HepG2 (cell line): ENCODE data around the gene CPVL. TPM values are rescaled to one million over a fixed set of nuclear protein-coding genes. Genes with fewer than 3 reads are reported as not detected.

Experiments
- BORCS8-MEF2B ChIP-seq: sonication (generic); formaldehyde crosslinking; IDR thresholded peaks from 2 replicates; pipeline ENCODE4 v1.8.0; 2022; ENCODE audit warnings: mild to moderate bottlenecking, missing genetic modification reagents
- EEA1 ChIP-seq: sonication (generic); formaldehyde crosslinking; IDR thresholded peaks from 2 replicates; pipeline ENCODE4 v1.5.1; 2020; ENCODE audit warnings: mild to moderate bottlenecking, missing genetic modification reagents, borderline replicate concordance
- ELF4 ChIP-seq: sonication (generic); formaldehyde crosslinking; IDR thresholded peaks from 2 replicates; pipeline ENCODE4 v1.5.0; 2020; ENCODE audit warnings: missing genetic modification reagents, mild to moderate bottlenecking, moderate library complexity, borderline replicate concordance
- HDAC2 ChIP-seq: sonication (generic); formaldehyde crosslinking; IDR thresholded peaks from 2 replicates; pipeline ENCODE4 v1.4.0; 2020; ENCODE audit warnings: missing genetic modification reagents
- HNF4G ChIP-seq, 2 experiments: sonication (generic) in 1 of 2; formaldehyde crosslinking in 1 of 2; IDR thresholded peaks; 2 replicates each; pipeline versions ENCODE4 v1.4.0 to v1.6.1; 2011 to 2020; ENCODE audit warnings: borderline replicate concordance in 2 of 2, low read depth in 2 of 2, mild to moderate bottlenecking in 2 of 2, low read length in 1 of 2, missing genetic modification reagents in 1 of 2, moderate library complexity in 1 of 2
- IKZF4 ChIP-seq: sonication (generic); formaldehyde crosslinking; IDR thresholded peaks from 2 replicates; pipeline ENCODE4 v1.5.1; 2020; ENCODE audit warnings: borderline replicate concordance, mild to moderate bottlenecking, low read depth, missing genetic modification reagents; ENCODE audit errors: not compliant biosample characterization
- JUN ChIP-seq: sonication (generic); formaldehyde crosslinking; IDR thresholded peaks from 2 replicates; pipeline ENCODE4 v1.4.0; 2020; ENCODE audit warnings: mild to moderate bottlenecking, missing genetic modification reagents
- KLF12 ChIP-seq: sonication (generic); formaldehyde crosslinking; IDR thresholded peaks from 2 replicates; pipeline ENCODE4 v1.4.0; 2020; ENCODE audit warnings: missing genetic modification reagents, borderline replicate concordance
- MYNN ChIP-seq: sonication (generic); formaldehyde crosslinking; IDR thresholded peaks from 2 replicates; pipeline ENCODE4 v1.4.0; 2020; ENCODE audit warnings: mild to moderate bottlenecking, low read depth, missing genetic modification reagents
- NFKBIZ ChIP-seq: IDR thresholded peaks from 2 replicates; pipeline ENCODE4 v1.6.1; 2018; ENCODE audit warnings: missing genetic modification reagents, missing compliant biosample characterization
- PAX8 ChIP-seq: sonication (generic); formaldehyde crosslinking; IDR thresholded peaks from 2 replicates; pipeline ENCODE4 v1.8.0; 2022; ENCODE audit warnings: mild to moderate bottlenecking, missing genetic modification reagents, borderline replicate concordance
- PRMT3 ChIP-seq: sonication (generic); formaldehyde crosslinking; IDR thresholded peaks from 2 replicates; pipeline ENCODE4 v1.8.1; 2022; ENCODE audit warnings: low read depth, mild to moderate bottlenecking, moderate library complexity, missing genetic modification reagents, borderline replicate concordance
- RAD51 ChIP-seq: fragments of 450-650 bp; IDR thresholded peaks from 2 replicates; pipeline ENCODE4 v1.6.1; 2016; ENCODE audit warnings: borderline replicate concordance
- XBP1 ChIP-seq: sonication (generic); formaldehyde crosslinking; IDR thresholded peaks from 2 replicates; pipeline ENCODE4 v1.5.0; 2020; ENCODE audit warnings: missing genetic modification reagents
- ZBTB38 ChIP-seq: sonication (generic); formaldehyde crosslinking; IDR thresholded peaks from 2 replicates; pipeline ENCODE4 v1.5.1; 2020; ENCODE audit warnings: mild to moderate bottlenecking, missing genetic modification reagents
- ZMYM4 ChIP-seq: sonication (generic); formaldehyde crosslinking; IDR thresholded peaks from 2 replicates; pipeline ENCODE4 v1.8.1; 2023; ENCODE audit warnings: mild to moderate bottlenecking, missing genetic modification reagents
- ZNF549 ChIP-seq: sonication (generic); formaldehyde crosslinking; IDR thresholded peaks from 2 replicates; pipeline ENCODE4 v1.5.0; 2020; ENCODE audit warnings: missing genetic modification reagents
- ZNF564 ChIP-seq: sonication (generic); formaldehyde crosslinking; IDR thresholded peaks from 2 replicates; pipeline ENCODE4 v1.8.1; 2023; ENCODE audit warnings: mild to moderate bottlenecking, missing genetic modification reagents
- ZNF703 ChIP-seq: sonication (generic); formaldehyde crosslinking; IDR thresholded peaks from 2 replicates; pipeline ENCODE4 v1.5.1; 2020; ENCODE audit warnings: missing genetic modification reagents, mild to moderate bottlenecking, moderate library complexity, borderline replicate concordance
- ZNF761 ChIP-seq: sonication (generic); formaldehyde crosslinking; conservative IDR thresholded peaks from 2 replicates; pipeline ENCODE4 v1.4.0; 2020; ENCODE audit warnings: mild to moderate bottlenecking, missing genetic modification reagents
- ZNF776 ChIP-seq: sonication (generic); formaldehyde crosslinking; IDR thresholded peaks from 2 replicates; pipeline ENCODE4 v1.4.0; 2020; ENCODE audit warnings: mild to moderate bottlenecking, missing genetic modification reagents
- polyA plus RNA-seq, 8 experiments: library from polyadenylated mRNA; depleted of rRNA in 3 of 8; stranded (reverse) in 7 of 8; unstranded in 1 of 8; fragments of >200 nt; fragmentation: Illumina TruSeq in 4 of 8; extraction: Trizol in 4 of 8; gene quantifications; 2 replicates each; pipeline versions ENCODE4 v1.2.1 to v1.2.3, GENCODE V29; 2011 to 2016; ENCODE audit warnings: low read depth in 4 of 8, missing spikeins in 1 of 8, mixed read lengths in 1 of 8; ENCODE audit not compliant: insufficient read depth in 1 of 8
- total RNA-seq, 5 experiments: library from RNA; depleted of rRNA; stranded (reverse); fragments of >200 nt; fragmentation: Illumina TruSeq; extraction: Trizol; gene quantifications; 2 replicates each; pipeline ENCODE4 v1.2.3, GENCODE V29; 2016; ENCODE audit warnings: low read depth in 1 of 5
- TF ChIP-seq, protein P1 (sequence below): sonication (generic); formaldehyde crosslinking; IDR thresholded peaks from 2 replicates; pipeline ENCODE4 v1.5.0; 2020; ENCODE audit warnings: missing genetic modification reagents
- TF ChIP-seq, protein P2 (sequence below): sonication (generic); formaldehyde crosslinking; IDR thresholded peaks from 2 replicates; pipeline ENCODE4 v1.5.0; 2020; ENCODE audit warnings: mild to moderate bottlenecking, missing genetic modification reagents, borderline replicate concordance
- TF ChIP-seq, protein P3 (sequence below): sonication (generic); formaldehyde crosslinking; IDR thresholded peaks from 2 replicates; pipeline ENCODE4 v1.4.0; 2020; ENCODE audit warnings: missing genetic modification reagents, borderline replicate concordance

Gene CPVL
- total and polyA plus RNA-seq, 2 of the 13 experiments (the other 11 are each of a cell fraction or from before 2014, with no cell fraction given): 59.2 to 294 TPM

DNA sequence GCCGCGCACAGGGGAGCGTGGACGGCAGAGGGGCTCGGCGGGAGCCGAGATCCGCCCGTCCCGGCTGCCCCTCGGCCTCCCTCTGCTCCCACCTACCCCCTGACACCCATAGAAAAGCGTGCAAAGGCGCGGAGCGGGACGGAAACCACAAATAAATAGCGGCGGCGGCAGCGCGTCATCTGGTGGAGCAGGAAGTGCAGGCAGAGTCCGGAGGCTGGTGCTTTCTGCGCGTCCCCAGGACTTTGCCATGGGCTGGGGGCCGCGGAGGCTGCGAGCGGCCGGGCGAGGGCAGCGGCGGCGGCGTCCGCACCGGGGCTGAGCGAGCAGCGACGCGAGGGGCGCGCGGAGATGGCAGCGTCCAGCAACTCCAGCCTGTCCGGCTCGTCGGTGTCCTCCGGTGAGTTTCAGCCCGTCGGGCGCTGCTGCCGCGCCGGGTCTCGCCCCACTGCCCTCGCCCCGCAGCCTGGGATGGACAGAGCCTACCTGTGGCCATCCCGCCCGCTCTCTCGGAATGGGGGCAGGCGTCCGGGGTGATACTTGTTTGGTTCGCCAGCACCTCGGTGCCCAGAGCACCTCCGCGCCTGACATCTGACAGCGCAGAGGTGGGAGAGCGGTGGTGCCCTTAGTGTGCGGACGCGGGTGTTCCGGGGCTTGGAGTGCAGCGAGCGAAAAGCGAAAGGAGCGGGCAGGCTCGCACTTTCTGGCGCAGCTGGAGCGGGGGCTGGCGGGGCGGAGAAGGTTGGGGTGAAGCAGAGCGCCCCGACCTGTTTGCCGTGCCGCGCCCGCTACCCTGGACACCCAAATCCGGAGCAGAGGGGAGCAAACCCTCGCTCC is 48.5 kb upstream of the CPVL start, which contains the start of gene CHN2 (continued):
- TF ChIP-seq, protein P1, sequence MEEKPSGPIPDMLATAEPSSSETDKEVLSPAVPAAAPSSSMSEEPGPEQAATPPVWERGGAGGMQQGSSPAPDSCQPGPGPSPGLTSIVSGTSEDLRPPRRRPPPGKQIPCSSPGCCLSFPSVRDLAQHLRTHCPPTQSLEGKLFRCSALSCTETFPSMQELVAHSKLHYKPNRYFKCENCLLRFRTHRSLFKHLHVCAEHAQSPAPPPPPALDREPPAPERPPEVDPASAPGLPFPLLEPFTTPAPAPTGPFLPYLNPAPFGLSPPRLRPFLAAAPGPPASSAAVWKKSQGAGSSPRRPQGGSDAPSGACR (CRISPR knock-in tag): no peak
- TF ChIP-seq KLF12 (CRISPR knock-in tag) (no peak), PAX8 (CRISPR knock-in tag) (peak; percentile 47; the same call in 1 of the 2 replicates), ZNF703 (CRISPR knock-in tag) (peak; percentile 58; the same call in 1 of the 2 replicates), PRMT3 (peak; percentile 85), HDAC2 (CRISPR knock-in tag) (peak; percentile 30; the same call in 1 of the 2 replicates), XBP1 (CRISPR knock-in tag) (no peak), MYNN (CRISPR knock-in tag) (no peak), EEA1 (CRISPR knock-in tag) (peak; percentile 42; the same call in 1 of the 2 replicates), ZNF549 (no peak), BORCS8-MEF2B (CRISPR knock-in tag) (peak; percentile 45; the same call in 1 of the 2 replicates), JUN (no peak), RAD51 (no peak), ZNF776 (CRISPR knock-in tag) (peak; percentile 69; the same call in 1 of the 2 replicates), IKZF4 (CRISPR knock-in tag) (peak; percentile 83), ZNF761 (0 out of 2 replicates have a peak, but pooled peaks have one; percentile 32), ZMYM4 (CRISPR knock-in tag) (peak; percentile 69), HNF4G (IDR thresholded peaks at IDR 0.05; ENCODE audit: borderline replicate concordance, low read depth, low read length) (no peak), HNF4G (CRISPR knock-in tag; IDR thresholded peaks at IDR 0.05; ENCODE audit: borderline replicate concordance, low read depth) (no peak), ZNF564 (CRISPR knock-in tag) (peak; percentile 81), NFKBIZ (no peak), ZBTB38 (CRISPR knock-in tag) (peak; percentile 75; the same call in 1 of the 2 replicates), ELF4 (CRISPR knock-in tag) (peak; percentile 36; the same call in 1 of the 2 replicates)
- TF ChIP-seq, protein P2, sequence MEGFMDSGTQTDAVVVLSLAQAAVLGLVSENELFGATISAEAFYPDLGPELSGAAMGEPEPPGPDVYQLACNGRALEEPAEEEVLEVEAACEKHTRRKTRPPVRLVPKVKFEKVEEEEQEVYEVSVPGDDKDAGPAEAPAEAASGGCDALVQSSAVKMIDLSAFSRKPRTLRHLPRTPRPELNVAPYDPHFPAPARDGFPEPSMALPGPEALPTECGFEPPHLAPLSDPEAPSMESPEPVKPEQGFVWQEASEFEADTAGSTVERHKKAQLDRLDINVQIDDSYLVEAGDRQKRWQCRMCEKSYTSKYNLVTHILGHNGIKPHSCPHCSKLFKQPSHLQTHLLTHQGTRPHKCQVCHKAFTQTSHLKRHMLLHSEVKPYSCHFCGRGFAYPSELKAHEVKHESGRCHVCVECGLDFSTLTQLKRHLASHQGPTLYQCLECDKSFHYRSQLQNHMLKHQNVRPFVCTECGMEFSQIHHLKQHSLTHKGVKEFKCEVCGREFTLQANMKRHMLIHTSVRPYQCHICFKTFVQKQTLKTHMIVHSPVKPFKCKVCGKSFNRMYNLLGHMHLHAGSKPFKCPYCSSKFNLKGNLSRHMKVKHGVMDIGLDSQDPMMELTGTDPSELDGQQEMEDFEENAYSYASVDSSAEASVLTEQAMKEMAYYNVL (CRISPR knock-in tag): peak; percentile 41; the same call in 1 of the 2 replicates
- TF ChIP-seq, protein P3, sequence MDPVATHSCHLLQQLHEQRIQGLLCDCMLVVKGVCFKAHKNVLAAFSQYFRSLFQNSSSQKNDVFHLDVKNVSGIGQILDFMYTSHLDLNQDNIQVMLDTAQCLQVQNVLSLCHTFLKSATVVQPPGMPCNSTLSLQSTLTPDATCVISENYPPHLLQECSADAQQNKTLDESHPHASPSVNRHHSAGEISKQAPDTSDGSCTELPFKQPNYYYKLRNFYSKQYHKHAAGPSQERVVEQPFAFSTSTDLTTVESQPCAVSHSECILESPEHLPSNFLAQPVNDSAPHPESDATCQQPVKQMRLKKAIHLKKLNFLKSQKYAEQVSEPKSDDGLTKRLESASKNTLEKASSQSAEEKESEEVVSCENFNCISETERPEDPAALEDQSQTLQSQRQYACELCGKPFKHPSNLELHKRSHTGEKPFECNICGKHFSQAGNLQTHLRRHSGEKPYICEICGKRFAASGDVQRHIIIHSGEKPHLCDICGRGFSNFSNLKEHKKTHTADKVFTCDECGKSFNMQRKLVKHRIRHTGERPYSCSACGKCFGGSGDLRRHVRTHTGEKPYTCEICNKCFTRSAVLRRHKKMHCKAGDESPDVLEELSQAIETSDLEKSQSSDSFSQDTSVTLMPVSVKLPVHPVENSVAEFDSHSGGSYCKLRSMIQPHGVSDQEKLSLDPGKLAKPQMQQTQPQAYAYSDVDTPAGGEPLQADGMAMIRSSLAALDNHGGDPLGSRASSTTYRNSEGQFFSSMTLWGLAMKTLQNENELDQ (CRISPR knock-in tag): no peak
